GM12874 (cell line): ENCODE measurements around the gene MAP4K3.

Source experiments
- TF ChIP-seq, protein P1 (sequence below): IDR thresholded peaks from 2 replicates; pipeline ENCODE4 v1.5.1; 2011; ENCODE audit warnings: low read depth, mild to moderate bottlenecking, control low read depth, low read length, moderate library complexity; ENCODE audit not compliant: insufficient read depth

The MAP4K3 gene

DNA sequence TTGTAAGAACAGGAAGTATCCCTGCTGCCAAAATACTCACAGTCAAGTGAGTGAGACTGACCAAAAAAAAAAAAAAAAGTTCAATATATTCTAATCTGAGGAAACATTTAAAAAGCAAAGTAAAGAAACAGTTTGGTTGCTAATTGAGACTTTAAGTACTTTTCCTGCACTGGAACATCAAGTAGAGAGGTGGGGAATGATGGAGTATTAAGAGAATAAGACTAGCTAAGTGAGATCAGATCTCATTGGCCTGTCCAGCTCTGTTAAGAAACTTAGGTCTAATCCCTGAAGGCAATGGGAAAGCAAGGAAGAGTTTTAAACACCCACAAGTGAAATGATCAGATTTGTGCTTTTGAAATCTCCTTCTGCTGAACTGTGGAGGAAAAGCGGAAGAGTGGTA lies 27.8 kb upstream of the MAP4K3 start:
- TF ChIP-seq, protein P1, sequence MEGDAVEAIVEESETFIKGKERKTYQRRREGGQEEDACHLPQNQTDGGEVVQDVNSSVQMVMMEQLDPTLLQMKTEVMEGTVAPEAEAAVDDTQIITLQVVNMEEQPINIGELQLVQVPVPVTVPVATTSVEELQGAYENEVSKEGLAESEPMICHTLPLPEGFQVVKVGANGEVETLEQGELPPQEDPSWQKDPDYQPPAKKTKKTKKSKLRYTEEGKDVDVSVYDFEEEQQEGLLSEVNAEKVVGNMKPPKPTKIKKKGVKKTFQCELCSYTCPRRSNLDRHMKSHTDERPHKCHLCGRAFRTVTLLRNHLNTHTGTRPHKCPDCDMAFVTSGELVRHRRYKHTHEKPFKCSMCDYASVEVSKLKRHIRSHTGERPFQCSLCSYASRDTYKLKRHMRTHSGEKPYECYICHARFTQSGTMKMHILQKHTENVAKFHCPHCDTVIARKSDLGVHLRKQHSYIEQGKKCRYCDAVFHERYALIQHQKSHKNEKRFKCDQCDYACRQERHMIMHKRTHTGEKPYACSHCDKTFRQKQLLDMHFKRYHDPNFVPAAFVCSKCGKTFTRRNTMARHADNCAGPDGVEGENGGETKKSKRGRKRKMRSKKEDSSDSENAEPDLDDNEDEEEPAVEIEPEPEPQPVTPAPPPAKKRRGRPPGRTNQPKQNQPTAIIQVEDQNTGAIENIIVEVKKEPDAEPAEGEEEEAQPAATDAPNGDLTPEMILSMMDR, result no peak

GRCh38 chr2:39455826-39456225 lies 18.7 kb upstream of the MAP4K3 start:
- TF ChIP-seq, protein P1, result no peak

GRCh38 chr2:39452396-39452795 lies 15.3 kb upstream of the MAP4K3 start:
- TF ChIP-seq, protein P1, result no peak

GRCh38 chr2:39451954-39452353 lies 14.9 kb upstream of the MAP4K3 start:
- TF ChIP-seq, protein P1, result no peak

DNA sequence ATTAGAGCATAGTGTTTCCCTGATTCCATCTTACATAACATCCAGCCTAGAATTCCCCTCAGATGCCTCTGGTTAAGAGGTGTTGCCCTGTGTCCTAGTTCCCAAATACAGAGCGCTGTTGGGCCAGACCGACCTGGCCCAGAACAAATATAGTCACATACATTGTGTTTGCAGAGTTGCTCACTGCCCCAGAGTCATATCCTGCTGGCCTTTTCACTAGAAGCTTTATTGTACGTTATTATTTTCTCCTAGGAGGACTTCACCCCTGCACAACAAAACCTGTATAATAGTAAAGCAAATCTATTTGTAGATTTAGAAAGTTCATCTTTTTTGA lies 11.1 kb upstream of the MAP4K3 start:
- TF ChIP-seq, protein P1, result no peak

DNA sequence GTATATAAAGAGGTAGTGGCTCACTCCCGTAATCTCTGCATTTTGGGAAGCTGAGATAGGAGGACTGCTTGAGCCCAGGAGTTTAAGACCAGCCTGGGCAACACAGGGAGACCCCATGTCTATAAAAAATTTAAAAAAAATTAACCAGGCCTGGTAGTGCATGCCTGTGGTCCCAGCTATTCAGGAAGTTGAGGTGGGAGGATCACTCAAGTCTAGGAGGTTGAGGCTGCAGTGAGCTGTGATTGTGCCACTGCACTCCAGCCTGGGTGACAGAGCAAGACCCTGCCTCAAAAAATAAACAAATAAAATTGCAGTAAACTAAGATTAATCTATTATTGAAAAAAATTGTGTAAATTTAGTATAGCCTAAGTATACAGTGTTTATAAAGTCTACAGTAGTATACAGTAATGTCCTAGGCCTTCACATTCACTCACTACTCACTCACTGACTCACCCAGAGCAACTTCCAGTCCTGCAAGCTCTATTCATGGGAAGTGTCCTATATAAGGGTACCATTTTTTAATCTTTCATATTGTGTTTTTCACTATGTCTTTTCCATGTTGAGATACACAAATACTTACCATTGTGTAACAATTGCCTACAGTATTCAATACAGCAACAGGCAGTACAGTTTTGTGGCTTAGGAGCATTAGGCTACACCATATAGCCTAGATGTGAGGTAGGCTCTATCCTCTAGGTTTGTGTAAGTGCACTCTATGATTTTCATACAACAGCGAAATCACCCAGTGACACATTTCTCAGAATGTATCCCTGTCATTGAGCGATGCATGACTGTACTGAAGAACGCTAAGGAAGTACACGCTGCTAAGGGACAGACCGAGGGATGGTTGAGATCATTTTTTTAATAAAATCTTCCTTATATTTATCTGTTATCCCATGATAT lies 10.4 kb upstream of the MAP4K3 start:
- TF ChIP-seq, protein P1, result no peak

DNA sequence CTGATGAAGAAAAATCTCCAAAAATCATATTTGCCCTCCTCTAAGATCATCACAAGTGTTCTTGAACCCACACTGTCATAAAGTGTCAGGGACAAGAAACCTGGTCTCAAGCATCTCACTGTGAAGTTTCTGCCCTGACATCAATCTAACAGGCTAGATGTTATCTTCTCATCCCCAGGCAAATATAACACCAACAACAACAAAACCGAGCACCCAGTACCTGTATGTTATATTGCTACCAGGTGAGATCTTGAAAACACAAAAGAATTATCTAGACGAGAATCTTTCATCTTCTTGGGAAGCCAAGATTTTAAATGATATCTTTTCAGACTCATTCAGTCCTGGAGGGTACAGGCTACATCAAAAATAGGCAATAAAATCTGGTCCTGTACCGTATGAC lies 8.8 kb upstream of the MAP4K3 start:
- TF ChIP-seq, protein P1, result no peak
